ENCODE data around the gene AJUBA. TPM values are rescaled to one million over a fixed set of nuclear protein-coding genes. Genes with fewer than 3 reads are reported as not detected.
"Not testable (repeated sequence)": the region's sequence is repeated elsewhere in the genome, so short reads cannot be mapped to it uniquely, and the experiment has no call there.

AJUBA gene
- 0.66 and 0.91 TPM in 2 replicates for total RNA-seq

DNA sequence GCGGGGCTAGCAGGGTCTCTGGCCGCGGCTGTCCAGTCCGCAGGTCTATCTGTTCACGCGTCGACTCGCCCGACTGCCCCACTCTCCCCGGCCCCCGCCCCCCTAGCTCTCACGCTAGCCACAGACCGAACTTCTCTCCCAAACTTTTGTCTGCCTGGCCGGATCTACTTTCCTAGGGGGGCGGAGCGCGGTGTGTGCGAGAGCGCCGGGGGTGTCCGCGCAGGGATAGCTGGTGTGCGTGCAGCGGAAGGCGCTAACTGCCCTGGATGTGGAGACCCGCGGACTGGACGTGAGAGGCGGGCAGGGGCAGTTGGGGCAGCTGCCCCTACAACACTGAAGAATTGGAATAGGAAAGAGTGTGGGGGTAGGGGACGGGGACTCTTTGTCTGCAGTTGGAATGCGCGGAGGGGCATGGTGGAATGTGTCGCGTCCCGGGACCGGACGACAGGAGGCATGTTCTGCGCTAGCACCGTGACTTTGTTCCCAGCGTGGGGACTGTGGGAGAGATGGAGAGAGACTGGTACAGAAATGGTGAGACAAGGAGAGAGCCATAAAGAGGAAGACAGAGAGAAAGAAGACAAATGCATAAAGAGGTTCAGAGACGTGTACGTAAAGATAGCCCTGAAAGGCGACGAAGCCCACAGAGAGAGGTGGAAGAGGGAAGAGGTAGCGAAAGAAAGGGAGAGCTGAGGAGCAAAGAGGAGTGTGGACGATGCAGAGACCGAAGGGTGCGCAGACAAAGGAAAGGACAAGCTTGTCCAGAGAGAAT, at the start of gene AJUBA:
TSS of gene AJUBA (minus strand) at position 75 of the 769 bp plus-strand sequence. CDS start 285 bp downstream, outside the sequence.
- intact Hi-C loops (cut with micrococcal nuclease) = loop anchor here (1.0 to 10.0 kb wide), 9 partner anchors 9 to 1068 kb away; partner anchors contain the start of gene SLC7A8

DNA sequence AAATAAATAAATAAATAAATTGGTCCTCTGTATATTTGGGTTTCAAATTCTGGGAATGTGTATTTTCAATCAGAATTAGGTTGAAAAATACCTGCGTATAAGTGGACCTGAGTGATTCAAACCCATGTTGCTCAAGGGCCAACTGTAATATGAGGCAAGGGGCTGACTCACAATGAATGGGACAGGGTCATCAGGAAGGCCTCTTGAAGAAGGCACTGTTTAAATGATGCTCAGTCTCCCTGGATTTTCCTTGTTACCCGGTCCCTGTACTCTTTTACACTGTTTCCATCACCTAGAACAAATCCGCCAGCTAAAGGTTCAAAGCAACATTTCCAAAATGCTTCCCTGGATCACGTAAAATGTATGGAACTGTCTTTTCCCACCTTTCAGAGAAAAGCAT, 48.6 kb upstream of the AJUBA start:
- intact Hi-C loops (cut with micrococcal nuclease) = no loop called here

DNA sequence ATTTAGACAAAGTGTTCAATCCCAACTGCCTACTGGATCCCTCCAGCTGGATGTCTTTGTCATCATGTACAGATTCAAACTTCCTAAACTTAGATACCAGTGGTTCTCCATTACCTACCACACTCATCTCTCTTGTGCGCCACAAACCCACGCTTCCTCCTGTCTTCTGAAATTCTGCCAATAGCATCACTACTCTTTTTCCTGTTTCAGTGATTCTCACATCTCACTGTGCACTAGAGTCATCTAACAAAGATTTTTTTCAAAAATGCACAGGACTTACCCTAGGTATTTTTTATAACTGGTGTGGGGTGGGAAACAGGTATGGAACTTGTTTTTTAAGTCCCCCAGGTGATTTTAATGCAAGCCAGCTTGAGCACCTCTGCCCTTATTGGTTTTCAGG, 46.4 kb upstream of the AJUBA start:
- intact Hi-C loops (cut with micrococcal nuclease) = no loop called here

DNA sequence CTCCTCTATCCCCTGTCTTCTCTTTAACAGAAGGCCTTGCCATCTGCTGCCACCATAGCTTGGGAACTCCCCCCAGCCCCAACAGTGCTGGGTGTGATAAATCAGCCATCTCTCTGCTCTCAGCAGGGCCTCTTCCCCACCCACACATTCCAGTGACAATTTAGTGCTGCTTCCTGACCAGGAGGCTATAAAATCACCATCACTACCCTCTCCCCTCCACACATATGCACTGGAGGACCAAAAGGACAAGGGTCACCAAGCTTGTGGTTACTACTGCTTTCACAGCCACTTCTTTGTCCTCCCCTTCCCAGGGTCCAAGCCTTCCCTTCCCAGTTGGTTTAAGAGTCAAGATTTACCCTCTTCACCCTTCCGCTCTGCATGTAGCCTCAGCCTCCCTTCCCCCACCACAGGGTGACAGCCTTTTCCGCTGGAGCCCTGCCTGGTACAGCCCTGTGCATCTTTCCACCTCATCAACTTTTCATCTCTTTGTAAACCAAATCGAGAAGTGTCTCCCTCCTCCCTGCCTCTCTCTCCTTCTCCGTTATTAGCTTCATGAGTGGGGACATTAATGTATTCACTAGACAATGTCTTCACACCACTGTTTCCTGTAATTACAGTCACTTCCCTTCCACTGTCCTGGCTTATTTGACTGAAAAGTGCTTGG, 42.9 kb upstream of the AJUBA start:
- intact Hi-C loops (cut with micrococcal nuclease) = no loop called here

DNA sequence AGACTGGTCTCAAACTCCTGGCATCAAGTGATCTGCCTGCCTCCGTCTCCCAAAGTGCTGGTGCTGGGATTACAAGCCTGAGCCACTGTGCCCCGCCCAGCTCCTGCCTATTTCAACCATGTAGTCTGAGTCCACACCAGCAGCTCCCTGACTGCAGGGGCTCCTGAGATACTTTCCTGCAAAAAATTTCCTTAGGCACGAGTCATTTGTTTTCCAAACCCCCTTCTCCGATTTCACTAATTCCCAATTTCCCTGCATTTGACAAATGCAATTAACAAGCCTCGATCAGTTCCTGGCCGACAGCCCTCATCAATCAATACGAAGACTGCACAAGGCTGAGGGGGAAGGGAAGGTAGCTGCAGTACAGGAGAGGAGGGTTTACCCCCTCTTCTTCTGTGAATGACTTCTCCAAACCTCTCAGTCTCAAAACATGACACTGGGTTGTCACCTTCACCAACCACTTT, 42.3 kb upstream of the AJUBA start:
- intact Hi-C loops (cut with micrococcal nuclease) = no loop called here

DNA sequence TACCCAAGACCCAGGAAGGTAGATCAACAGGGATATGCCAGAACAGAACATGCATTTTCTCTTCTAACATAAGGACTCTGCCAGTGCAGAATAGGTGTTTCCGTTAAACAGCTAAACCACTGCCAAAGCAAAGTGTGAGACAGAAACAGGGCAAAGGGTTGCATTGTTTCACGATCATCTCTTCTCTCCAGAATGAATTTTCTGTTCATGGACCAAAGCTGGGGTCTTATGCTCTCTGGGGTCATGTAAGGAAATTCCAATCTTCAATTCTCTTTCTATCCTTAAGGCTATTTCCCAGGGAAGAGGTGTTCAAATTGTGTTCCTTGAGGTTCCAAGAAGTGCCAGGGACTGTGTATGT, 41.4 kb upstream of the AJUBA start:
- intact Hi-C loops (cut with micrococcal nuclease) = no loop called here

DNA sequence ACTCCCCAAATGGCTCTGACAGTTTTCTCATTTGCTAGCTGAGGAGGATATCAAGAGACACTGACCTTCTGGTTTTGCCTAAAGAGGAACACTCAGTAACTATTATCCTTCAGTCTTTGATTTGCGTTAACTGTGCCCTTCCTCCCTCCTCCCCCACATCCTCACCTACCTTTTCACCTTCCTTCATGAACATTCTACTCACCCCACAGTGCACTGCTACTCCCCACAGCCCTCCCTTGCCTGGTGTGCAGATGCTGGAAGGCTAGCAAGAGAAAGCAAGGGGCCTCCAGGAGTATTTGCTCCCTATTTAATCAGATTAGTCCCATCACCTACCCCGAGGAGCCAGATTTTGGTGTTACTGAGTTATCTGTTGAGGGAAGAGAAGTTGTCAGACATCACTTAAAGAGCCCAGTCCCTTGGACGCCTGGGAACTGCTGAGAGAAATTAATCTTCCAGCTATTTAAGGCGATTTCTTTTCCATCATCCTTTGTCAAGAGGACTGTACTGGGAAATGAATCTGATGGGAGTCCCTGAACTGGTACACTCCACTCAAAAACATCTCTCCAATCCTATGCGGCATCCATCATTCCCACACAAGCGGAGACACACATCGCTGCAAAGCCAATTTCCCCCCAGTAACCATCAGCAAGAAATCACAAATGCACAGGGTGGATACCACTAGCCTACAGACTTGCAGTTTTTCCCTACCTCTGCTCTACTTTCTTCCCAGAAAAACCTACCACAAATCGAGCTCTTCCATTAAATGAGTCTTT, 40.9 kb upstream of the AJUBA start:
- intact Hi-C loops (cut with micrococcal nuclease) = no loop called here

DNA sequence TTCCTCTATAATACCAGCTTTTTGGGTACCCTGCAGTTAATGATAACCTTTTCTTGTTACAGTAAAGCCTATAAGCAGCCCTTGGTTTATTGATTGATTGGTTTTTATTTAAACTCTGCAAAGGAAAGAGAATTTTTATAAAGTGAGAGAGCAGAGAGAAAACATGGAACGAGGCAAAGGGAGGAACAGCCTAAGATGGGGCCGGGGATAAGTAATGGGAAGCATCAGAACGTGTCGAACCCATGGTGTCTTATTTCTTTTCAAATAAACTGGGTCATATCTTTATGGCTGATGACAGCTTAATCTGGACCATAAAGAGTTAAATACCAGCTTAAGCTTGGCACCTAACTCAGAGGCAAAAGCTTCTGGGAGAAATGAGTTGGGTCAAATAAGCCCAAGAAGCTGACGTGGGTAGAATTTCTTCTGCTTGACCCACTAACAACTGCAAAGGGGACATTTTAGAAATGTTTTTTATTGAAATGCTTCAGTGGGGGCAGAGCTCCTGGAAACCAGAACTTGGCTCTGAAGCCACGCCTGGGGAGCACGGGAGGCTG, 39.6 kb upstream of the AJUBA start:
- intact Hi-C loops (cut with micrococcal nuclease) = no loop called here

DNA sequence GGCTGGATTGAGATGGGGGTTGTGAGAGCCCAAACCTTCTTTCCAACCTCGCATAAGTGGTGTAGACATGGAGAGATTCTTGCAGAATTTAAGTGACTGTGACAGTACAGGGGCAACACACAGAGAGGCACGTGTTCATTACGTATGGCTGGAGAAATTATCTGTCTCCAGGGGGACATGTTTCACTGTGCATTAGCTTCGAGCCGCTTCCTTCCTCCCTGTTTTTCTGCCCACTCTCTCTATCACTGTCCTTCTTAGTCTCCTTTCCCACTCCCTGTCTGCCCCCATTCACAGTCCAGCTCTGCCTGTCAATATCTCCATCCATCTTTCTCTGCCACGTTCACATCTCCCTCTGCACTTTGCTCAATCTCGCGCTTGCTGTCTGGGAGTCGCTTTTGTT, 39.1 kb upstream of the AJUBA start:
- intact Hi-C loops (cut with micrococcal nuclease) = no loop called here

DNA sequence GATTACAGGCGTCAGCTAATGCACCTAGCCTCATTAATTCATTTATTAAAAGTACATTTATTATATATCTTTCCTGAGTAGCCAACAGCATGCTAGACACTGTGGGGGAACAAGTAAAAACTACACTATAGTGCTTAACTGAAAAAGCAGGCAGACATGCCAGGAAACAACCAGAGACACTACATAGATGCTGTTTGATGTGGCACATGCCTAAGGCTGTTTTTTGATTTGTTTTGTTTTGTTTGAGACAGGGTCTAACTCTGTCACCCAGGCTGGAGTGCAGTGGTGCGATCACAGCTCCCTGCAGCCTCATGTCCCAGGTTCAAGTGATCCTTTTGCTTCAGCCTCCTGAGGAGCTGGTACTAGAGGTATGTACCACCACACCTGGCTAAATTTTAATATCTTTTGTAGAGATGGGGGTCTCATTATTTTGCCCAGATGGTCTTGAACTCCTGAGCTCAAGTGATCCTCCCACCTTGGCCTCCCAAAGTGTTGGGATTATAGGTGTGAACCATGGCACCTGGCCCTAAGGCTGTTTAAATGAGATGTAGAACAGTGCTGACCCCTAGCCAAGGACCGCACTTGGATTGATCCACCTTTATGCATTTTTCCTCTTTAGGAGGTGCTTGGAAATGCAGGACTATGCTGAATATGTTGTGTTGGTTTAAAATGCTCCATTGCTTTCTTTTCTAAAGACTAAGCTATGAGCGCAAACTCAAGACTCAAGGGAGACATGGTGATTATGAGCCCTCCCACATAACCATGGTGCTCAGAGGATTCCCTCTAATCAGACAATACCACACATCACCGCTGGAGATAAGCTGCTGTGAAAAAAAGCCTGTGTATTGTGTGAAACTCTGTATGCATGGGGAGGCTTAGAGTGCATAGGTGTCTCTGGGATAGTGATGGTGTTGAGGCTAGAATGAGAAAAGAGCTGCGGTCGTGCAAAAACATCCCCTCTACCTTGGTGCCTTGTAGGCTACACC, 38.1 kb upstream of the AJUBA start:
- intact Hi-C loops (cut with micrococcal nuclease) = no loop called here

DNA sequence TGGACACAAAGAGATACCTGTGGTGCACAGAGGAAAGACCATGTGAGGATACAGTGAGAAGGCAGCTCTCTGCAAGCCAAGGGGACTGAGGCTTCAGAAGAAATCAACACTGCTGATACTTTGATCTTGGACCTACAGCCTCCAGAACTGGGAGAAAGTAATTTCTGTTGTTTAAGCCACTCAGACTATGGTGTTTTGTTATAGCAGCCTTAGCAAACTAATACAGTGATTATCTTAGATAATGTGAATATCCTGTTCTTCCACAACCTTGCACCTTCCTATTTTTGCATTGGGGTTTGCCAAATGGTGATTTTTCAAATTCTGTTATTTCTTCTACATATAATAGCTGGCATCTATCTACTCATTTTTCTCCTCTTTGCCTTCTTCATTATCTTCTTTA, 35.8 kb upstream of the AJUBA start:
- intact Hi-C loops (cut with micrococcal nuclease) = no loop called here

DNA sequence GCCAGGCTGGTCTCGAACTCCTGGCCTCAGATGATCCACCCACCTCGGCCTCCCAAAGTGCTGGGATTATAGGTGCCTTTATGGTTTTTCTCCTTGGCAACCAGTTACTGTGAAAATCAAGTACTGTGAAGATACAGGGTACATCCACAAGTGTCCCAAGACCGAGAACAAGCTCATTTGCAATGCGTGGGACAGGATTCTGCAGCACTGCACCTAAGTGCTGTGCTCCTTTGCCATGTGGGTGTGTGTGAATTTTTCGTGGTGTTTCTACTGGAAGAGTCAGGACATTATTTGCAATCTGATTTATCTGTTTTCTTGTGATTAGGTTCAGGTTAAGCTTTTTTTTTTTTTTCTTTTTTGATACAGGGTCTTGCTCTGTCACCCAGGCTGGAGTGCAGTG, 34.7 kb upstream of the AJUBA start:
- intact Hi-C loops (cut with micrococcal nuclease) = no loop called here

DNA sequence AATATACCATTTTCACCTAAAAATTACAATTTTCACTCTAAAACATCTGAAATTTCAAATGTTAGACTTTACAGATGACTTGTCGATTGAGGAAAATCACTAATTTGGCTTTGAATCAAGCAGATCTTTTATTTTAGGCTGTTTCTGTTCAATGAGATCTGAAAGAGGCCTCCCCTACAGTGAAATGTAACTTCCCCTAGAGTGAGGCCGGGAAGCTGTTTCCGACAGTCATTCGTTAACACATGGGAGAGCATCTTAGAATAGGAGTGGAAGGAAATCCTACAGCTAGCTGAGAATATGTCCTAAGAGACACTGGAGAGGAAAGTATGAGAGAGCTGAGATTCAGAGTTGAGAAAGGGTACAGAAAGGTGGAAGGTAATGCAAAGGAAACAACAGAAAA, 33.3 kb upstream of the AJUBA start:
- intact Hi-C loops (cut with micrococcal nuclease) = no loop called here

DNA sequence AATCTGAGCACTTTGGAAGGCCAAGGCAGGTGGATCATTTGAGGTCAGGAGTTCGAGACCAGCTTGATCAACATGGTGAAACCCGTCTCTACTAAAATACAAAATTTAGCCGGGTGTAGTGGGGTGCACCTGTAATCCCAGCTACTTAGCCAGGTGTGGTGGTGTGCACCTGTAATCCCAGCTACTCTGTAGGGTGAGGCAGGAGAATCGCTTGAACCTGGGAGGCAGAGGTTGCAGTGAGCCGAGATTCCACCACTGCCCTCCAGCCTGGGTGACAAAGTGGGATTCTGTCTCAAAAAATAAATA, 31.4 kb upstream of the AJUBA start:
- intact Hi-C loops (cut with micrococcal nuclease) = not testable (repeated sequence)

DNA sequence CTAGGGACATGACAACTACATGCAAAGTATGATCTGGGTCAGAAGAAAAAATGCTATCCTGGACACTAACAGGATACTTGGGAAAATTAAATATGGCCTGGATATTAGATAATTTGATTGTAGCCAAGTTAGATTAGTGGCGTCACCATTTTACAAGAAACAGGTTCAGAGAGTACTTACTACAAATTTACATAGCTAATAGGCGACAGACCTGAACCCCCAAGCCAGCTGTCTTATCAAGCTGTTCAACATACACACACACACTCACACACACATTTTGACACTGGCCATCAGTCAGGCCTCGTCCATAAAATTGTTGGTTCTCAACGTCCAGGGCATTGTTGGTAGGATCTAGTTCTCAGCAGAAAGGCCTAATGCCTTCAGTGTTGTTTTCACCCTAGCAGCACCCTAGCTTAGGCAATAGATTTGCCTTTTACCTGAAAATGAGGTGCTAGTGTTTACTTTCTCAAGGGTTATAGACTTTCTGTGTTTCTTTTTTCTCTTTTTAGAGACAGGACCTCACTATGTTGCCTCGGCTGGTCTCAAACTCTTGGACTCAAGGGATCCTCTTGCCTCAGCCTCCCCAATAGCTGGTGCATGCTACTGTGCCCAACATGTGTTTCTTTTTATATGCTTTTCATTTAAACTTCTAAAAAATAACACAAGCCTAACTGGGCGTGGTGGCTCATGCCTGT, 30.9 kb upstream of the AJUBA start:
- intact Hi-C loops (cut with micrococcal nuclease) = no loop called here

DNA sequence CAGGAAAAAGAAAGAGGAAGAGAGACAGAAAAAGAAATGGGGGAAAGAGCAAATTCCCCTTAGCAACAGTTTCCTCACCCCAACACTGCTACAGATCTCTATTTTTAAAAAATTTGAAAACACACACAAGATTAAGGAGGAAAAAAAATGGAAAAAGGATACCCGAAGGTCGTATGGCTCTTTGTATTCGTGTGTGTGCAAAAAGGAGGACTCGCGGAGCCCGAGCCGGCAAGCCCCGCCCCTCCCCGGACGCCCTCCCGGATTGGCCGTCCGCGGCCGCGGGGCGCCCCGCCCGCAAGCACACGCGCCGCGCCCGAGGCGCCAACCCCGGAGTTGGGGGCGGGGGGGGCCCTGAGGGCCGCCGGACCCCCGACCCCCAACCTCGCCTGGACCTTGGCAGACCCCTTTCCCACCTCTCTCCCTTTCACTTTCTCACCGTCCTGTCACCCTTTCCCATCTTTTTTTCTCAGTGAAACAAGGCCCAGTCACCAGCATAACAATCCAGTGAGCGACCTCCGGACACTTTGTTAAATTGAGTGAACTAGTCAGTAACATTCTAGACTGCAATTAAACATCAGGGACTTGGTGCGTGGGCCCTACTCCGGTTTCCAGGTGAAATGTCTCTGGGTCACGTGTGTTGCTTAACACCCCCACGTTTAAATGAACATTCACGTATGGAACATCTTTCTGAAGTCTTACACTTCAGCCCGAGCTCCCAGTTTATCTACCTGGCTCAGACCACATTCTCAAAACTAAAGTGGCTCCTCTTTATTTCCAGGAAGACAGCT, 27.8 kb upstream of the AJUBA start, which contains the start of gene C14orf93:
TSS of gene C14orf93 (minus strand) at position 205 of the 788 bp plus-strand sequence. CDS start 11,120 bp downstream, outside the sequence.
- intact Hi-C loops (cut with micrococcal nuclease) = loop anchor here (5.0 to 10.0 kb wide), 2 partner anchors 93 to 295 kb away; partner anchors contain the start of genes BCL2L2, PPP1R3E and RBM23

DNA sequence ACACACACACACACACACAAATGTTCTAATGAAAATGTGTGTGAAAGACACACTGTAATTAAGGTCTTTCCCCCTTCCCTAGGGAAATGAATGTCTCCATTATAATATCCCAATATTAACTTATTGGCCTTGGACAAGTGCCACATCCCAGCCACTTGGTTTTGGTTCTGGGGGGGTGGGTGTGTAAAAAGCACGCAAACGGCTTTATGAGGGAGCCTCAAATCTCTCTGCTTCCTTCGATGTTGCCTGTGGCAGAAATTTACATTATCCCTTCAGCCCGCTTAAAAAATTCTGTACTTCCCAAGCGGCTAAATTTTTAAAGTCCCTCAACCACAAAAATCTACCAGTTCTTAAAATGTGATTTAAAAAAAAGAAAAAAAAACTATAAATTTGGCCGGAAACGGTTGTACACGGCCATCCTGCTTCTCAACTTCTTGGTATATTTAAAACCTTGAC, 27.2 kb upstream of the AJUBA start:
- intact Hi-C loops (cut with micrococcal nuclease) = loop anchor here (5.0 to 10.0 kb wide), 2 partner anchors 92 to 295 kb away; partner anchors contain the start of genes BCL2L2, PPP1R3E and RBM23

DNA sequence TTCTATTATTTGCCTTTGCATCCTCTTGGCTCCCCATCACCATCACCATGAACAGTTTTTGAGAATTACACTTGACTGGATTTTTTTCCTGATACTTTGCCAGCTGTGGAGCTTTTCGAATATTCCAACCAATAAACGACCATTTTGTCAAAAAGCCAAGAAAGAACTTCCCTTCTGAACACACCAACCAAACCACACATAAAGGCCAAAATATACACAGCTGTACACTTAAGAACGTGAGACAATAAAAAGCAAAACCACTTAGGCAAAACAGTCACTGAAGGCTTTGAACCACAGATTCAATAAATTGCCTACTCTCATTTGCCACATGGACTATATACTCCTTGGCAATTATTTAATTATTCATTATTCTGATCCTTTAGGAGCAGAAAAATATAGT, 26.5 kb upstream of the AJUBA start:
- intact Hi-C loops (cut with micrococcal nuclease) = loop anchor here (5.0 to 10.0 kb wide), 2 partner anchors 92 to 296 kb away; partner anchors contain the start of genes BCL2L2, PPP1R3E and RBM23

Data from T-helper 2 cell treated with Interferon-gamma antibody and Interleukin-4, amounts not matched to agents 100 ng/mL and 5 ng/mL, for 36 hours (primary cell).